Psoas muscle (tissue), 8 donors: ENCODE data around the gene APOBEC3C. TPM values are rescaled to one million over a fixed set of nuclear protein-coding genes. Genes with fewer than 3 reads are reported as not detected.

ENCODE experiments used
- ATAC-seq, 4 donors: fragments of 200-7000 bp; cut with Tn5 transposase; one replicate each; pipeline ENCODE4 v1.9.1; 2020; ENCODE audit warnings: moderate library complexity in 3 of 4, mild to moderate bottlenecking in 2 of 4
- DNase-seq, 2 donors: peaks; one replicate each; pipeline ENCODE4 v3.0.0-alpha.2; 2020
- H3K27ac ChIP-seq: fragments of 200-600 bp; one replicate; pipeline ENCODE4 v1.8.0; 2022
- H3K27me3 ChIP-seq, 3 donors: fragments of 200-600 bp in 1 of 3; one replicate each; pipeline versions ENCODE4 v1.6.1 to v1.8.0; 2013 to 2022; ENCODE audit warnings: low read length in 2 of 3, mild to moderate bottlenecking in 2 of 3, moderate library complexity in 1 of 3; ENCODE audit not compliant: insufficient read depth in 3 of 3
- H3K36me3 ChIP-seq, 2 donors: fragments of 200-600 bp in 1 of 2; one replicate each; pipeline versions ENCODE4 v1.6.1 to v1.8.0; 2013 to 2022; ENCODE audit warnings: low read depth in 1 of 2, mild to moderate bottlenecking in 1 of 2, moderate library complexity in 1 of 2; ENCODE audit not compliant: insufficient read depth in 1 of 2
- H3K4me1 ChIP-seq: fragments of 200-600 bp; one replicate; pipeline ENCODE4 v1.8.0; 2022
- H3K4me3 ChIP-seq: fragments of 200-600 bp; one replicate; pipeline ENCODE4 v1.8.0; 2022; ENCODE audit warnings: mild to moderate bottlenecking
- H3K9me3 ChIP-seq: fragments of 200-600 bp; one replicate; pipeline ENCODE4 v1.8.0; 2022
- CTCF ChIP-seq: fragments of 200-600 bp; IDR thresholded peaks from one replicate; pipeline ENCODE4 v1.8.0; 2022; ENCODE audit warnings: antibody characterized with exemption
- whole genome bisulfite sequencing, 3 donors: extraction: QIAGEN DNeasy Blood & Tissue Kit; methylation state at CpG; one replicate each; pipeline versions ENCODE4 v1.1.6 to v1.1.7; 2013; 5-methylcytosine and 5-hydroxymethylcytosine counted together
- intact Hi-C, 2 donors: fragments of 100-400 bp; cut with DNase I; formaldehyde crosslinking; loops; one replicate each; pipeline versions ENCODE4 v1.11.0 to v1.14.2; 2022
- long read RNA-seq, 2 donors: library from polyadenylated mRNA; unstranded; transcript quantifications; one replicate each; pipeline ENCODE4 v2.0.0, GENCODE V29; 2021
- polyA plus RNA-seq, 3 donors: library from polyadenylated mRNA; stranded (reverse); fragments of 200-250 nt; gene quantifications; one replicate each; pipeline ENCODE4 v1.2.3, GENCODE V29; 2013
- total RNA-seq, 4 donors: library from RNA; stranded (reverse); fragmentation: NEBNext Ultra II Directional in 2 of 4; extraction: Animal tissue kit (Norgen Biotek cat#: 25700) in 2 of 4; gene quantifications; one replicate each; pipeline versions ENCODE4 v1.2.1 to v1.2.4, GENCODE V29; 2021 to 2023
- donor health status: healthy with polysubstance abuse.
- donor health status: DM: no; HTN: no; CAD: no; lungs with moderate emphysema.
- donor health status: Bipolar disorder and iron deficiency.
- donor health status: healthy.
- donor health status: DM: yes; HTN: yes; CAD: no.
- donor health status: DM: no; HTN: no; CAD: no.
- donor health status: DM: no; HTN: no; CAD: no.
- donor health status: DM: yes; HTN: yes; CAD: no.

The APOBEC3C gene
- total RNA-seq (1 to 10 TPM; 1.7 to 4.6 (median 2.3) TPM), polyA plus RNA-seq (1 to 10 TPM in 2 of 3 donors, under 1 TPM in 1; 0.82 to 1.4 (median 1.1) TPM)
- long read RNA-seq, donor 1: 0 reads
- long read RNA-seq, donor 2, partial matches to known transcripts: 0 of 1 reads
- long read RNA-seq, donor 2, other reads (novel, unspliced or antisense): 0 of 1 reads

- H3K36me3 ChIP-seq: no peaks in the 10 kb centered on the region
- H3K27me3 ChIP-seq: peaks cover 0 to 13% (median 0%) of the 10 kb centered on the region in 3 donors
- intact Hi-C loops: no loop called here
- ATAC-seq (peak; percentile 34 to 85 (median 70)), DNase-seq (peak; percentile 75 to 77)
- H3K4me1 ChIP-seq: no peaks in the 10 kb centered on the region
- H3K9me3 ChIP-seq: no peaks in the 10 kb centered on the region
- 23 to 31% (median 24%) methylated on average over 18 of the region's 18 CpGs for WGBS, 3 donors
- H3K4me3 ChIP-seq: peak within 1 kb of the TSS; percentile 53
- no peak within 1 kb of the TSS for H3K27ac ChIP-seq
- no peak for TF ChIP-seq CTCF
These were observed at the start of gene APOBEC3C for GRCh38 chr22:39013942-39014722. APOBEC3C (plus strand) TSS chr22:39014257; CDS start chr22:39014363, 106 bp downstream.

GRCh38 chr22:38964306-38964705, 49.8 kb upstream of the APOBEC3C start:
- H3K27me3 ChIP-seq: peaks cover 0 to 4% (median 3%) of the 10 kb centered on the region in 3 donors
- TF ChIP-seq CTCF: no peak
- ATAC-seq (no peak), DNase-seq (peak in 1 of 2 donors; percentile 24)
- no peak overlapping the region for H3K4me3 ChIP-seq
- no peaks in the 10 kb centered on the region for H3K36me3 ChIP-seq
- no peak overlapping the region for H3K27ac ChIP-seq
- intact Hi-C loops: no loop called here
- WGBS, 3 donors: 83 to 91% (median 85%) methylated on average over 6 to 7 of the region's 7 CpGs
- no peaks in the 10 kb centered on the region for H3K9me3 ChIP-seq
- H3K4me1 ChIP-seq: no peaks in the 10 kb centered on the region

GRCh38 chr22:38964989-38965388, 49.1 kb upstream of the APOBEC3C start:
- no peak overlapping the region for H3K4me3 ChIP-seq
- 71 to 83% (median 82%) methylated on average over 4 of the region's 4 CpGs for WGBS, 3 donors
- TF ChIP-seq CTCF: no peak
- no peak overlapping the region for H3K27ac ChIP-seq
- H3K27me3 ChIP-seq: peaks cover 0 to 7% (median 3%) of the 10 kb centered on the region in 3 donors
- H3K9me3 ChIP-seq: no peaks in the 10 kb centered on the region
- DNase-seq (peak in 1 of 2 donors; percentile 32), ATAC-seq (no peak)
- intact Hi-C loops: no loop called here
- no peaks in the 10 kb centered on the region for H3K4me1 ChIP-seq
- no peaks in the 10 kb centered on the region for H3K36me3 ChIP-seq

GRCh38 chr22:38965614-38966379, 48.3 kb upstream of the APOBEC3C start:
- WGBS, 3 donors: 77 to 83% (median 80%) methylated on average over 14 of the region's 14 CpGs
- intact Hi-C loops: no loop called here
- H3K4me1 ChIP-seq: no peaks in the 10 kb centered on the region

More at GRCh38 chr22:38965614-38966379, 48.3 kb upstream of the APOBEC3C start:
- no peak for TF ChIP-seq CTCF
- Histone ChIP-seq H3K4me3 (no peak overlapping the region), H3K27ac (no peak overlapping the region), H3K36me3 (no peaks in the 10 kb centered on the region), H3K9me3 (no peaks in the 10 kb centered on the region), H3K27me3 (peaks cover 0 to 7% (median 3%) of the 10 kb centered on the region in 3 donors)
- peak in 1 of 2 donors; percentile 19 for DNase-seq
- no peak for ATAC-seq
